Dermis microvascular lymphatic vessel endothelial cell (primary cell): ENCODE results near the gene TP63. TPM values are rescaled to one million over a fixed set of nuclear protein-coding genes. Genes with fewer than 3 reads are reported as not detected.
"Not testable (repeated sequence)": the region's sequence is repeated elsewhere in the genome, so short reads cannot be mapped to it uniquely, and the experiment has no call there.

Source experiments
- DNase-seq, 2 donors: peaks; one replicate each; pipeline versions ENCODE4 v3.0.0 to v3.0.0-alpha.2; 2010; ENCODE audit warnings: low read depth in 2 of 2
- total RNA-seq: library from RNA; depleted of rRNA; stranded (reverse); fragments of >200 nt; gene quantifications from 2 replicates; pipeline ENCODE4 v1.2.1, GENCODE V29; 2014

Gene TP63
- under 0.01 TPM in 1 of 2 replicates, not detected in the other for total RNA-seq

GRCh38 chr3:189631373-189631408 is at the start of gene TP63:
TP63 (plus strand) TSS chr3:189631389; CDS start chr3:189631516, 127 bp downstream.
- DNase-seq, result no peak

GRCh38 chr3:189582179-189582578 is 49.0 kb upstream of the TP63 start:
- no peak for DNase-seq

- no peak for DNase-seq
Measured at GRCh38 chr3:189584645-189585044, 46.5 kb upstream of the TP63 start.

GRCh38 chr3:189586941-189587663 is 44.1 kb upstream of the TP63 start:
- DNase-seq, result no peak

- DNase-seq, result no peak
Measured at GRCh38 chr3:189587664-189588040, 43.5 kb upstream of the TP63 start.

- DNase-seq, result no peak
Measured at GRCh38 chr3:189588070-189588469, 43.1 kb upstream of the TP63 start.

DNA sequence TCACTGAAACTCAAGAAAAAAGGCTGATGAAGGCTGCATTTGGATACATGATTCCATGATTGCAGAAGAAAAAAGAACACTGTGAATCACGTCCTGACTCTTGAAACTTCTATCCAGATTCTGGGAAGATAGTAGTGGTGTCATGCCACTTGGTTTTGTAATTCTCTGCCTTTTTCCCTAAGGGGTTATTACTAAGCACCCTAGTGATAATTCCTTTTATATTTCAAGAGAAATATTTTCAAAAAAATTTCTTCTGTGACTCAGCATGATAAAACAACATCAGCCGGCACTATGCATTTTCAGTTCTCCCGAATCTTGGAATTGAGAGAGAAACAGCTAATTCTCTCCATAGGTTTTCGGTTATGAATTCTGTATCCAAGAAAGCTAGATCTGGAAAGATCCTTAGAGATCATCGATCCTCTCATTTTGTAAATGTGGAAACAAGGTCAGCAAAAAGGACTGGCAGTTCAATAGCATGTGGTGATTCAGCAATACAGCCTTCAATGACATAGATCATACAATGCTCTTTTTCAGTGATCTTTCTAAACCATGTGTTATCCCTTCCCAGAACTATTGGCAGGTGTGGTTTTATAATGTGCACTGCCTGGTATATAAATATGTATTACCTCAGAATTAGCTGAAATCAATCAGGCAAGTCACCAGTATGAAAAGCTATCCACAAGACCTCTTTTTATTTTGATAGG is 42.6 kb upstream of the TP63 start:
- no peak for DNase-seq

DNA sequence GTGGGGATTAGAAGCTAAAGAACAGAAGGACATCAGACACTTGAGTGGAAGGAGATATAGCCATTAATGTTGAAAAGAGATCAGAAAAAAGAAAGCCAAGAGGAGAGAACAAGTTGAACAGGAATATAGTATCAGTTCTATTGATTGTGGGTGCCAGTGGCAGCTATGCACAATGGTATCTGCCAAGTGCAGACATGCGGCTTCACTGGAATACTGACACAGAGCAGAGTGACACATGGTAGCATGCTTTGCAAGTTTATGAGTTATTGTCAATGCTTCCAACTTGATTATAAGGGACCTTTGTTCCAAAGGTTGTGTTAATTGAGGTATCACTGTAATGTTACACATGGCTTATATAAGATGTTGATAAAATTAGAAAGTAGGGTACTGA is 42.0 kb upstream of the TP63 start:
- no peak for DNase-seq

GRCh38 chr3:189590223-189590622 is 41.0 kb upstream of the TP63 start:
- no peak for DNase-seq

DNA sequence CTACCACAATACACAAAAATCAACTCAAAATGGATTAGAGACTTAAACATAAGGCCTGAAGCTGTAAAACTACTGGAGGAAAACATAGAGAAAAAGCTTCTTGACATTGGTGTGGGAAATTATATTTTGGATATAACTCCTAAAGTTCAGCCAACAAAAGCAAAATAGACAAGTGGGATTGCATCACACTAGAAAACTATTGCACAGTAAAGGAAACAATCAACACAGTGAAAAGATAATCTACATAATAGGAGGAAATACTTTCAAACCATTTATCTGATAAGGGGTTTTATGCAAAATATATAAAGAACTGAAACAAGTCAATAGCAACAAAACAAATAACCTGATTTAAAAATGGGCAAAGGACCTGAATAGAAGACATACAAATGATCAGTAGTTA is 37.6 kb upstream of the TP63 start:
- no peak for DNase-seq

DNA sequence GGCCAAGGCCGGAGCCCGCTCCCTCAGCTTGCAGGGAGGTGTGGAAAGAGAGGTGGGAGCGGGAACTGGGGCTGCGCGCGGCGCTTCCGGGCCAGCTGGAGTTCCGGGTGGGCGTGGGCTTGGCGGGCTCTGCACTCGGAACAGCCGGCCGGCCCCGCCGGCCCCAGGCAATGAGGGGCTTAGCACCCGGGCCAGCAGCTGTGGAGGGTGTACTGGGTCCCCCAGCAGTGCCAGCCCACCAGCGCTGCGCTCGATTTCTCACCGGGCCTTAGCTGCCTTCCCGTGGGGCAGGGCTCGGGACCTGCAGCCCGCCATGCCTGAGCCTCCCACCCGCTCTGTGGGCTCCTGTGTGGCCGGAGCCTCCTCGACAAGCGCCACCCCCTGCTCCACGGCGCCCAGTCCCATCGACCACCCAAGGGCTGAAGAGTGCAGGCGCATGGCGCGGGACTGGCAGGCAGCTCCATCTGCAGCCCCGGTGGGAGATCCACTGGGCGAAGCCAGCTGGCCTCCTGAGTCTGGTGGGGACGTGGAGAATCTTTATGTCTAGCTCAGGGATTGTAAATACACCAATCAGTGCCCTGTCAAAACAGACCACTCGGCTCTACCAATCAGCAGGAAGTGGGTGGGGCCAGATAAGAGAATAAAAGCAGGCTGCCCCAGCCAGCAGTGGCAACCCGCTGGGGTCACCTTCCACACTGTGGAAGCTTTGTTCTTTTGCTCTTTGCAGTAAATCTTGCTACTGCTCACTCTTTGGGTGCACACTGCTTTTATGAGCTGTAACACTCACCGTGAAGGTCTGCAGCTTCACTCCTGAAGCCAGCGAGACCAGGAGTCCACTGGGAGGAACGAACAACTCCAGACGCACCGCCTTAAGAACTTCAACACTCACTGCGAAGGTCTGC is 34.9 kb upstream of the TP63 start:
- not testable (repeated sequence) for DNase-seq

DNA sequence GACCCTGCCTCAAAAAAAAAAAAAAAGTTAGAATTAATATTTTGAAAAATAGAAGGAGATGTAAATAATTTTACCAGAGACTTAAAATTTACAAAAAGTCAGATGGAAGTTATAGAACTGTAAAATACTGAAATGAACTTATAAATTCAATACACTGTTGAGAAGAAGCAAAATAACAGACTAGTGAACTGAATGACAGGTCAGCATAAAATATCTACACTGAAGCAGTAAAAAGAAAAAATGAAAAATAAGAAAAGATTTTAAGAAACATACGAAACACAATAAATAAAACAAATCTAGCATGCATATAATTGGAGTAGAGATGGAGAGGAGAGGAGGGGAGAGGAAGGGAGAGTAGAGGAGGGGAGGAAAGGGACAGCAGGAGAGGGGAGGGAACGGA is 33.3 kb upstream of the TP63 start:
- DNase-seq, result no peak

GRCh38 chr3:189598530-189599225 is 32.5 kb upstream of the TP63 start:
- DNase-seq, result no peak

- no peak for DNase-seq
Measured at GRCh38 chr3:189602471-189602870, 28.7 kb upstream of the TP63 start.

DNA sequence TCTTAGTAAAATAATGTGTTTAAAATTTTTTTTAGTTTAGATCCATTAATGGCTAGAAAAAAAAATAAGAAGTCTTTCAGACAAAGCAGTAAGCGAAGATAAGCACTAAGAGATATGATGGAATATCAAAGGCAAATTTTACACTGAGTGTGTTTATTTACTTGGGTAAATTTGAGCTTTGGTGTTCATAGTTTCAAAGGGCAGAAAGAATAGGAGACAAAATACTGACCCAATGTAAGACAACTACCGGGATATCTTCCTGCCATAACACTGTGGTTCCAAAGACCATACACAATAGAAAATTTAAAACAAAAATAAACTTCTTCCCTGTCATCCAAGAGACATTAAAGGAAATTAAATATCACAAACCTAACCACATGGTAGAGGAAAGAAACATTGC is 25.5 kb upstream of the TP63 start:
- no peak for DNase-seq

- no peak for DNase-seq
Measured at GRCh38 chr3:189606774-189607173, 24.4 kb upstream of the TP63 start.

GRCh38 chr3:189612641-189613040 is 18.5 kb upstream of the TP63 start:
- not testable (repeated sequence) for DNase-seq

DNA sequence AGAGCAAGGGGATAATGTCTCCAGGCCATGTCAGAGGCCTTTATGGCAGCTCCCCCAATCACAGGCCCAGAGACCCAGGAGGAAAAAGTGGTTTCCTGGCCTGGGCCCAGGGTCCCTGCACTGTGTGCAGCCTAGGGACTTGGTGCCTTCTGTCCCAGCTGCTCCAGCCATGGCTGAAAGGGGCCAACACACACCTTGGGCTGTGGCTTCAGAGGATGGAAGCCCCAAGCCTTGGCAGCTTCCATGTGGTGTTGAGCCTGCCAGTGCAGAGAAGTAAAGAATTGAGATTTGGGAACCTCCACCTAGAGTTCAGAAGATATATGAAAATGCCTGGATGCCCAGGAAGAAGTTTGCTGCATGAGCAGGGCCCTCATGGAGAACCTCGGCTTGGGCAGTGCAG is 18.1 kb upstream of the TP63 start:
- DNase-seq, result no peak

DNA sequence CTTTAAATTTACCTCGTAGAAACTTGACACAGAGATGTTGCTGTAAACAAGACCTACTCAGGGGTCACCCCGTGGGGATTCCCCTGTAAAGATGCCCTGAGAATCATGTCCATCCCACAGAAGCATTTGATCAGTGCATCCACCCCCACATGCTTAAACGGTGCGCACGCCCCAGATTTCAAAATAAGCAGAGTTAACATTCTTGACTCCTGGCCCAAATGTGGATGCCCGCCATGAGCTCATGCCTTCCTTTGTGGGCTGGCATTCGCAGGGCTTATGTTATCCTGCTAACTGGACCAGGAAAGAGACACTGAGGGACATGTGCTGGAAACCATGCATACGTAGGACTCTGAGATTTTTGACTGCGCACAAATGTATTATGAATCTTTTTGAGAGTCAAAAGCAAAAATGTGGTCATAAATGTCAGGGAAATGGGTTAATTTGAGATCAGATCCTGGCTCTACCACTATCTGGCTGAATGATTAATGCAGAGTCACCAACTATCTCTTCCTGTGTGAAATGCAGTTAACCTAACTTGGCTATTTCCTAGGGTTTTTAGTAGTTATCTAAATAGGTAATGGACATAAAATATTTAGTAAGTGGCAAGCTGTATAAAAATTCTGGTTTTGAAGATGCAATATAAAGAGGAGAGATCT is 9.1 kb upstream of the TP63 start:
- DNase-seq, result no peak

- DNase-seq, result no peak
Measured at GRCh38 chr3:189622629-189623028, 8.6 kb upstream of the TP63 start.

DNA sequence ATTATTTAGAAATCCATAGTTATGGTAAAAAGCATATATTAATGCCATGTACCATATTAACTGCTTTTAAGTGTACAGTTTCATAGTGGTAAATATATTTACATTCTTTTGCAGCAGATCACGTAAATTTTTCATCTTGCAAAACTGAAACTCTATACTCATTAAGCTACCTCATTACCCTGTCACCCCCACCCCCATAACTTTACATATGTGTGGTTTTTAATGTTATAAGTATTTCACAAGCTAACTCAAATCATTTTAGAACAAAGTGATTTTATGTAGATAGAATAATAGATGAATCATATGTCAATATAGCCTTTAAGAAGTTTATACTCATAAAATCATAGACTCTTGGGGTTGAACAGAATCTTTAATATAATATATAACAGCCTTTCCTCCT is 7.1 kb upstream of the TP63 start:
- DNase-seq, result no peak

DNA sequence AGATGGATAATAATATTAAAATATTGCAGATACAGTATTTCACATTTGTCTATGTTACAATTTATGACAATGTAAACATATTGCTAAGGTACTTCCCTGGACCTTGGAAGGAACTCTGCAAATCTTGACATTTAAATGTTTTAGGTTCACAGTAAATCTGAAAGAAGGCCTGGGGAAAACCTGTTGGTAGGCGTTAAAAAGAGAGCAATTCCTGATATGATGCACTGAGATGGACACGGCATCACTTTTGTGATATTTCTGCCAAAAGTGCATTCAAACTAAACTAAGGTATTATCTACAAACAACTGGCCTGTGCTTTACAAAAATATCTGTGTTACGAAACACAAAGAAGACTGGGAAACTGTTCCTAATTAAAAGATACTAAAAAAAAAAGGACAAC is 6.1 kb upstream of the TP63 start:
- no peak for DNase-seq
